GM13977 (cell line): ENCODE measurements around the gene CCDC93.

Experiments
- DNase-seq: peaks from one replicate; pipeline ENCODE4 v3.0.0; 2012; ENCODE audit warnings: low spot score
- in situ Hi-C: fragments of 300-500 bp; cut with MboI; formaldehyde crosslinking; loops from one replicate; pipeline ENCODE4 v1.12.0; 2022; ENCODE audit warnings: low sequenced_read_pairs, low pct_unique_long_range_greater_than_20kb, mixed read lengths, inconsistent platforms; ENCODE audit not compliant: unreplicated experiment
- TF ChIP-seq, protein P1 (sequence below): IDR thresholded peaks from 2 replicates; pipeline ENCODE4 v1.5.1; 2012; ENCODE audit warnings: mild to moderate bottlenecking, control low read depth; ENCODE audit not compliant: insufficient read depth; ENCODE audit errors: extremely low read depth, missing control alignments

The CCDC93 gene

DNA sequence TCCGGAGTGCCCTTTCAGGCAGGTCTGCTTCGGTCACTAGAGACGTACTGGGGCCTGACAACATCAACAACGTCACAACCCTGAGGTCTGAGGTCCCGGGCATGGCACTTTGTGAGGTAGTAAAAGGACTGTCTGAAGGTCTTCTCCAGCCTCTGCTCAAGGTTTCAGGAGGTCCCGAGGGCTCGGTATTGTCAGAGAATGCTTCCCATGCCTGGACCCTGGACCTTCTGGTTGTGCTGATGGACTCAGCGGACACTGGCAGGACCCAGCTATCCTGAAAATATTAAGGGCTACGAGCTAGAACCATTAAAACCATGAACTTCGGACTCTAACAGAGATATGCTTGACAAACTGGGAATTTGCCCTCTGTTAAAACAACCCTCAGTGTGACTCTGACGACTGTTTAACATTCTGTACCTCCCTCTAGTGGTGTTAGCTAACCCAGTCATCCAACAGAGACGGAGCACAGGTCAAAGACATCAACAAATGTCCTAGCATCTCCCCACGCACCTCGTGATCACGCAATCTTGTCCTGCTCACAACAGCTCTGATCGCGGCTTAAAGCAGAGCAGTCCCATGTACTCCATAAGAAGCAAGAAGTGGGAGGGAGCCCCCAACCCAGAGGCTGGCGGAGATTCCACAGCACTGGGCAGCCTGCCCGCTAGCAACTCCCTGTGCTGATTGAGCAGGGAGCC is 96.5 kb downstream of the CCDC93 start:
- DNase-seq, result no peak
- TF ChIP-seq, protein P1, sequence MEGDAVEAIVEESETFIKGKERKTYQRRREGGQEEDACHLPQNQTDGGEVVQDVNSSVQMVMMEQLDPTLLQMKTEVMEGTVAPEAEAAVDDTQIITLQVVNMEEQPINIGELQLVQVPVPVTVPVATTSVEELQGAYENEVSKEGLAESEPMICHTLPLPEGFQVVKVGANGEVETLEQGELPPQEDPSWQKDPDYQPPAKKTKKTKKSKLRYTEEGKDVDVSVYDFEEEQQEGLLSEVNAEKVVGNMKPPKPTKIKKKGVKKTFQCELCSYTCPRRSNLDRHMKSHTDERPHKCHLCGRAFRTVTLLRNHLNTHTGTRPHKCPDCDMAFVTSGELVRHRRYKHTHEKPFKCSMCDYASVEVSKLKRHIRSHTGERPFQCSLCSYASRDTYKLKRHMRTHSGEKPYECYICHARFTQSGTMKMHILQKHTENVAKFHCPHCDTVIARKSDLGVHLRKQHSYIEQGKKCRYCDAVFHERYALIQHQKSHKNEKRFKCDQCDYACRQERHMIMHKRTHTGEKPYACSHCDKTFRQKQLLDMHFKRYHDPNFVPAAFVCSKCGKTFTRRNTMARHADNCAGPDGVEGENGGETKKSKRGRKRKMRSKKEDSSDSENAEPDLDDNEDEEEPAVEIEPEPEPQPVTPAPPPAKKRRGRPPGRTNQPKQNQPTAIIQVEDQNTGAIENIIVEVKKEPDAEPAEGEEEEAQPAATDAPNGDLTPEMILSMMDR, result no peak
- in situ Hi-C loops, result no loop called here

DNA sequence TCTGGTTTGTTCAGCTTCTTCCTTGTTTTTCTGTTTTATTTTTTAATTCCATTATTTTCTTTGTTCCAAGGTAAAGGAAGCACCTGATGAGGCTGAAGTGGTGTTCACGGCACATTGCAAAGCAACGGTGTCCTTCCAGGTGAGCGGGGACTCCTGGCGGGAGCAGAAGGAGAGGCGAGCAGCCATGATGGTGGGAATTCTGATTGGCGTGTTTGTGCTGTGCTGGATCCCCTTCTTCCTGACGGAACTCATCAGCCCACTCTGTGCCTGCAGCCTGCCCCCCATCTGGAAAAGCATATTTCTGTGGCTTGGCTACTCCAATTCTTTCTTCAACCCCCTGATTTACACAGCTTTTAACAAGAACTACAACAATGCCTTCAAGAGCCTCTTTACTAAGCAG is 110.9 kb downstream of the CCDC93 start:
- in situ Hi-C loops, result no loop called here
- no peak for DNase-seq
- TF ChIP-seq, protein P1, result no peak

- DNase-seq, result no peak
These were observed 125.0 kb downstream of the CCDC93 start for GRCh38 chr2:117888897-117889296.

GRCh38 chr2:117885308-117885707 is 128.6 kb downstream of the CCDC93 start:
- no peak for DNase-seq
- in situ Hi-C loops, result no loop called here
- TF ChIP-seq, protein P1, result no peak

More at GRCh38 chr2:117888897-117889296, 125.0 kb downstream of the CCDC93 start:
- TF ChIP-seq, protein P1, result no peak
- in situ Hi-C loops, result no loop called here

DNA sequence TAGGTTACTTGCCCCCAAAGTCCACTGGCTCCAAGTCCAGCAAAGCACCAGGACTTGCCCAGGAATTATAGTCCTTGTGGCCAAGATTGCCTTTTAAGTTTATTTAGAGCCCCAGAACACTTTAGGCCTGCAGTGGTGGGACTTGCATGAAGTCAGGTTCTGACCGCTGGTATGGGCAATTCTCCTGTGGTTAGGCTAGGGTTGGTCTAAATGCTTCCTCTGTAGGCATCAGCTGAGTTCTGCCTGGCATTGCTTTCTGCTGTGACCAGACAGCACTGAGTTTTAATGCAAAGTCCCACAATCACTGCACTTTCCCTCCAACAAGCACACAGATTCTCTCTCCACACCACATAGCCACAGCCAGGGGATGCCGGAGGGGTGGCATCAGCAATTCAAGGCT is 134.9 kb downstream of the CCDC93 start:
- no peak for DNase-seq
- in situ Hi-C loops, result no loop called here
- TF ChIP-seq, protein P1, result no peak

GRCh38 chr2:117875786-117876185 is 138.1 kb downstream of the CCDC93 start:
- no peak for DNase-seq
- in situ Hi-C loops, result no loop called here
- TF ChIP-seq, protein P1, result no peak
